Measurements from ENCODE around the gene FHIT. TPM values are rescaled to one million over a fixed set of nuclear protein-coding genes. Genes with fewer than 3 reads are reported as not detected.
"Not testable (repeated sequence)": the region's sequence is repeated elsewhere in the genome, so short reads cannot be mapped to it uniquely, and the experiment has no call there.

Gene FHIT
- total and polyA plus RNA-seq, 7 donors, result 2.4 to 10.2 (median 6.1) TPM

DNA sequence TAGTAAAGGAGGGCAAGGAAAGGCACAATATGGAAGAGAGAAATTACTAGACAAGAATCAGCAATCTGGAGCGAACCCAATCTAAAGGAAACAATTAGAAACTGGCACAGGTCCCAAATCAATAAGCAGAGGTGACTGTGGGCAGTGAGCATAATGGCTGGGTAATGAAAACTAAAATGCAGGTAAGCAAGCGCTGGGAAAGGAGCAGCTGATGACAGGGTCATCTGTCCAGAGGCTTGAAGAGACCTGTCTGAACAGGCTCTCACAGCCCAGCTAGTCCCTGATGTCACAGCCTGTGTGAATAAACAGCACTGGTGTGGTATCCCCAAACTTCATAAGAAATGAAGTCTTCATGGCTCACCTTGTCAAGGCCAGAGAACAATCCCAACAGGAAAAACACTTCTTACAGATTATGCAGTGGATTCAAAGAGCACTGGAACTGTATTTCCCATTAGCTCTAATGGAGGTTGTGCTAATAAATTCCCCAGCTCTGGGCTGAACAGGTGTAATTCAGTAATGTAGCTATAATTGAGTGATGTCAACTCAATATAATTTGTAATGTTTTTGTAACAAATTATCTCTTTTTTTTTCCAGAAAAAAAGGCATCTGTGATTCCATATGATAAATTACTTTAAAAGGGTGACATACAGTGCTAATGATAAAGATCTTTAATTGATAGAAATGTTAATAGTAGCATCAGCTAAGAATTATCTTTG, 197.3 kb downstream of the FHIT start:
- Histone ChIP-seq H3K9me3 (no peaks in the 10 kb centered on the region), H3K36me3 (no peaks in the 10 kb centered on the region), H3K4me1 (no peaks in the 10 kb centered on the region), H3K4me3 (no peak overlapping the region), H3K27ac (no peak overlapping the region), H3K27me3 (no peaks in the 10 kb centered on the region)
- WGBS, 2 donors, result 30 to 81% methylated on average over 2 of the region's 2 CpGs
- DNase-seq, result no peak
- intact Hi-C loops (cut with DNase I), result no loop called here
- TF ChIP-seq, protein P1, sequence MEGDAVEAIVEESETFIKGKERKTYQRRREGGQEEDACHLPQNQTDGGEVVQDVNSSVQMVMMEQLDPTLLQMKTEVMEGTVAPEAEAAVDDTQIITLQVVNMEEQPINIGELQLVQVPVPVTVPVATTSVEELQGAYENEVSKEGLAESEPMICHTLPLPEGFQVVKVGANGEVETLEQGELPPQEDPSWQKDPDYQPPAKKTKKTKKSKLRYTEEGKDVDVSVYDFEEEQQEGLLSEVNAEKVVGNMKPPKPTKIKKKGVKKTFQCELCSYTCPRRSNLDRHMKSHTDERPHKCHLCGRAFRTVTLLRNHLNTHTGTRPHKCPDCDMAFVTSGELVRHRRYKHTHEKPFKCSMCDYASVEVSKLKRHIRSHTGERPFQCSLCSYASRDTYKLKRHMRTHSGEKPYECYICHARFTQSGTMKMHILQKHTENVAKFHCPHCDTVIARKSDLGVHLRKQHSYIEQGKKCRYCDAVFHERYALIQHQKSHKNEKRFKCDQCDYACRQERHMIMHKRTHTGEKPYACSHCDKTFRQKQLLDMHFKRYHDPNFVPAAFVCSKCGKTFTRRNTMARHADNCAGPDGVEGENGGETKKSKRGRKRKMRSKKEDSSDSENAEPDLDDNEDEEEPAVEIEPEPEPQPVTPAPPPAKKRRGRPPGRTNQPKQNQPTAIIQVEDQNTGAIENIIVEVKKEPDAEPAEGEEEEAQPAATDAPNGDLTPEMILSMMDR (IDR thresholded peaks at IDR 0.05), result no peak
- TF ChIP-seq POLR2AphosphoS5 (IDR thresholded peaks at IDR 0.05) (no peak), EP300 (IDR thresholded peaks at IDR 0.05) (no peak)

- TF ChIP-seq EP300 (IDR thresholded peaks at IDR 0.05) (no peak), POLR2AphosphoS5 (IDR thresholded peaks at IDR 0.05) (no peak), POLR2A (IDR thresholded peaks at IDR 0.05) (no peak)
- TF ChIP-seq, protein P1 (IDR thresholded peaks at IDR 0.05), result no peak
- 89 to 98% methylated on average over 1 of the region's 1 CpG for WGBS, 2 donors
- Histone ChIP-seq H3K27ac (no peak overlapping the region), H3K27me3 (no peaks in the 10 kb centered on the region), H3K4me1 (no peaks in the 10 kb centered on the region), H3K9me3 (no peaks in the 10 kb centered on the region), H3K36me3 (no peaks in the 10 kb centered on the region), H3K4me3 (no peak overlapping the region)
- DNase-seq, result no peak
- intact Hi-C loops (cut with DNase I), result no loop called here
These were observed 198.4 kb downstream of the FHIT start for GRCh38 chr3:61052851-61053250.

DNA sequence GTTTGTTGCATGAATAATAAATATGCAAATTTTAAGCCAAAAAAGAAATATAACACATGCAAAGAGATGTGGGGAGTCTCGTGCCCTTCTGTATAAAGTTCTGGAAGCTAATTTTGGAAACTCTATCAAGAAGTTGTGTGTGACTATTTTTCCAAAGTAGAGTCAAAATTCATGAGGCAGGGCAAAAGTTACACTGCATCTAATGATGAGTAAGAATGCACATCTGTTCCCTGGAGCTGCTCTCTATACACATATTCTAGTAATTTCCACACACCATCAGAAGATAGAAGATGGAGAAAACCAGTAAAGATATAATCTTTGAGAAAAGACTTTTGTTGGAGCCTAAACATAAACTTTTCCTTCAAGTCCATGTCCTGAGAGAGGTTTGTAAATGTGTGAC, 199.6 kb downstream of the FHIT start:
- DNase-seq, result no peak
- Histone ChIP-seq H3K4me1 (no peaks in the 10 kb centered on the region), H3K27me3 (no peaks in the 10 kb centered on the region), H3K4me3 (no peak overlapping the region), H3K36me3 (no peaks in the 10 kb centered on the region), H3K9me3 (no peaks in the 10 kb centered on the region), H3K27ac (no peak overlapping the region)
- 81 to 90% methylated on average over 1 of the region's 1 CpG for WGBS, 2 donors
- no peak for TF ChIP-seq POLR2A (IDR thresholded peaks at IDR 0.05)
- no peak for TF ChIP-seq POLR2AphosphoS5 (IDR thresholded peaks at IDR 0.05)
- TF ChIP-seq EP300 (IDR thresholded peaks at IDR 0.05), result no peak
- intact Hi-C loops (cut with DNase I), result no loop called here

DNA sequence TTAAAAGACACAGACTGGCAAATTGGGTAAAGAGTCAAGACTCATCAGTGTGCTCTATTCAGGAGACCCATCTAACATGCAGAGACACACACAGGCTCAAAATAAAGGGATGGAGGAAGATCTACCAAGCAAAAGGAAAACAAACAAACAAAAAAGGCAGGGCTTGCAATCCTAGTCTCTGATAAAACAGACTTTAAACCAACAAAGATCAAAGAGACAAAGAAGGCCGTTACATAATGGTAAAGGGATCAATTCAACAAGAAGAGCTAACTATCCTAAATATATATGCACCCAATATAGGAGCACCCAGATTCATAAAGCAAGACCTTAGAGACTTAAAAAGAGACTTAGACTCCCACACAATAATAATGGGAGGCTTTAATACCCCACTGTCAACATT, 206.1 kb downstream of the FHIT start:
- intact Hi-C loops (cut with DNase I), result not testable (repeated sequence)

GRCh38 chr3:61043156-61043555, 208.1 kb downstream of the FHIT start:
- Histone ChIP-seq H3K4me3 (no peak overlapping the region), H3K27me3 (no peaks in the 10 kb centered on the region), H3K27ac (no peak overlapping the region), H3K36me3 (no peaks in the 10 kb centered on the region), H3K9me3 (peaks cover 3 to 6% (median 4%) of the 10 kb centered on the region in 4 donors), H3K4me1 (no peaks in the 10 kb centered on the region)
- intact Hi-C loops (cut with DNase I), result no loop called here
- WGBS, 2 donors, result 94 to 96% methylated on average over 10 of the region's 10 CpGs
- DNase-seq, result no peak
- TF ChIP-seq POLR2AphosphoS5 (IDR thresholded peaks at IDR 0.05) (no peak), EP300 (IDR thresholded peaks at IDR 0.05) (no peak), POLR2A (IDR thresholded peaks at IDR 0.05) (no peak)
- TF ChIP-seq, protein P1 (IDR thresholded peaks at IDR 0.05), result no peak

More for the DNA sequence above, 206.1 kb downstream of the FHIT start:
- not testable (repeated sequence) for H3K4me1 ChIP-seq, H3K27ac ChIP-seq, H3K36me3 ChIP-seq, DNase-seq, H3K27me3 ChIP-seq, H3K4me3 ChIP-seq, H3K9me3 ChIP-seq
- 82 to 96% methylated on average over 1 of the region's 1 CpG for WGBS, 2 donors

DNA sequence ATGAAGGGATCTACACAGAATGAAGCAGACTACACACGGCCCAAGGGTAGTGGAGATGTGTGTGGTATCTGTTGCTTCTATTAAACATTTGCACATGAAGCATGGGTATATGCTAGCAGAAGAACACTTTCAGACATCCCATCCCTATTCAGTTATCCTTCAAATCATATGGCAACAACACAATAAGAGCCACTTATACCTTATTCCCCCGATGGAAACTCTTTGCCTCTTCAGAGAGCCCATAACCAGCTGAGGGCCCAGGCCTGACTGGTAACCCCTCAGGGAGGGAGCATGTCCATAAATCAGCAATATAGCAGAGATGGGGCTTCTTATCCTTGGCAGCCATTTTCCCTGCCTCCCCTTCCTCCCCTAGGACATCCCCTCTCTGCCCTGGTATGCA, 210.6 kb downstream of the FHIT start:
- TF ChIP-seq POLR2AphosphoS5 (IDR thresholded peaks at IDR 0.05), result no peak
- no peak for TF ChIP-seq EP300 (IDR thresholded peaks at IDR 0.05)
- no peak for TF ChIP-seq POLR2A (IDR thresholded peaks at IDR 0.05)
- TF ChIP-seq, protein P1 (IDR thresholded peaks at IDR 0.05), result no peak
- Histone ChIP-seq H3K4me1 (no peaks in the 10 kb centered on the region), H3K9me3 (peaks cover 3 to 6% (median 4%) of the 10 kb centered on the region in 4 donors), H3K36me3 (no peaks in the 10 kb centered on the region), H3K27me3 (no peaks in the 10 kb centered on the region), H3K27ac (no peak overlapping the region), H3K4me3 (no peak overlapping the region)
- intact Hi-C loops (cut with DNase I), result no loop called here
- DNase-seq, result no peak
- WGBS, 2 donors, result 93 to 94% methylated on average over 2 of the region's 2 CpGs
